Measurements from ENCODE around the gene TENM4. TPM values are rescaled to one million over a fixed set of nuclear protein-coding genes. Genes with fewer than 3 reads are reported as not detected.

TENM4 gene
- total and polyA plus RNA-seq, 2 of the 8 experiments (the other 6 are each of a cell fraction or from before 2014, with no cell fraction given) = 3.5 to 7.2 TPM

GRCh38 chr11:78744202-78744601, 696.6 kb downstream of the TENM4 start:
- Histone ChIP-seq H4K5ac (ENCODE audit: insufficient read length, low read depth, low read length) (no peak overlapping the region), H3K4me1 (replicated peaks in 1 of 4; ENCODE audit: control insufficient read depth in 3 of 4, insufficient read depth in 4 of 4, low read length in 3 of 4) (no peaks in the 10 kb centered on the region), H3K79me1 (ENCODE audit: low read depth, low read length) (no peaks in the 10 kb centered on the region), H3K27ac (ENCODE audit: low read depth, low read length) (no peak overlapping the region), H3K9ac (replicated peaks in 1 of 4; ENCODE audit: extremely low read depth in 1 of 4, low read depth in 3 of 4, low read length in 3 of 4) (no peak overlapping the region), H3K23me2 (ENCODE audit: low read depth, low read length) (no peaks in the 10 kb centered on the region; the same call in 1 of the 2 replicates), H4K8ac (ENCODE audit: extremely low read depth, insufficient read depth, low read length) (no peak overlapping the region), H3K23ac (ENCODE audit: insufficient read length) (no peak overlapping the region), H2BK5ac (ENCODE audit: low read depth, low read length) (no peak overlapping the region), H2AK5ac (ENCODE audit: low read depth, low read length) (no peak overlapping the region), H3K4ac (replicated peaks; ENCODE audit: insufficient read length, low read depth, low read length) (no peak overlapping the region), H3K18ac (ENCODE audit: extremely low read depth, low read length) (no peak overlapping the region), H4K20me1 (replicated peaks in 1 of 2; ENCODE audit: control insufficient read depth in 1 of 2, insufficient read depth in 2 of 2, low read length in 2 of 2) (no peaks in the 10 kb centered on the region), H3K56ac (replicated peaks; ENCODE audit: insufficient read length, low read depth, low read length) (no peak overlapping the region), H2BK120ac (replicated peaks; ENCODE audit: low read depth, low read length) (no peak overlapping the region), H3K79me2 (ENCODE audit: control insufficient read depth in 1 of 2, insufficient read depth in 2 of 2, low read length in 2 of 2) (no peaks in the 10 kb centered on the region), H3K9me3 (ENCODE audit: insufficient read depth in 2 of 2, low read depth in 1 of 2, low read length in 1 of 2) (no peaks in the 10 kb centered on the region), H3K27me3 (replicated peaks in 1 of 4; ENCODE audit: control insufficient read depth in 3 of 4, extremely low read depth in 1 of 4, insufficient read depth in 3 of 4, low read length in 3 of 4) (no peaks in the 10 kb centered on the region; a peak in 1 of 7 replicates), H2BK12ac (ENCODE audit: low read depth, low read length) (no peak overlapping the region), H2AFZ (ENCODE audit: low read length) (no peak overlapping the region), H3K4me2 (ENCODE audit: insufficient read depth in 1 of 2, low read depth in 2 of 2, low read length in 2 of 2) (no peak overlapping the region), H4K91ac (replicated peaks; ENCODE audit: insufficient read length, low read length) (no peak overlapping the region), H3K36me3 (ENCODE audit: control insufficient read depth in 2 of 4, insufficient read depth in 4 of 4, low read length in 3 of 4) (no peaks in the 10 kb centered on the region), H2BK15ac (ENCODE audit: low read length) (no peak overlapping the region), H2BK20ac (ENCODE audit: low read length) (no peak overlapping the region), H3K4me3 (ENCODE audit: extremely low read depth in 1 of 4, insufficient read depth in 2 of 4, low read depth in 3 of 4, low read length in 4 of 4) (no peak overlapping the region), H3K14ac (ENCODE audit: insufficient read length) (no peak overlapping the region)
- WGBS, 2 experiments (ENCODE audit: extremely low coverage in 1 of 2, insufficient coverage in 1 of 2, insufficient read length in 1 of 2, insufficient replicate concordance in 2 of 2, low coverage in 1 of 2, low lambda C conversion rate in 2 of 2, missing lambda C conversion rate in 1 of 2) = 92% methylated on average over 6 of the region's 6 CpGs; no CpG with 5 or more reads in 1 of the 2 experiments
- no peak for DNase-seq (ENCODE audit: low read depth in 1 of 2, low spot score in 2 of 2)
- no peak for FAIRE-seq
- TF ChIP-seq RNF2 (IDR thresholded peaks at IDR 0.05; ENCODE audit: borderline replicate concordance, low read depth, low read length, missing control alignments, poor library complexity, severe bottlenecking) (no peak), GABPA (IDR thresholded peaks at IDR 0.05; ENCODE audit: borderline replicate concordance, insufficient read depth, low read length) (no peak), PHF8 (conservative IDR thresholded peaks at IDR 0.05; ENCODE audit: low read depth, low read length) (no peak), SP4 (IDR thresholded peaks at IDR 0.05; ENCODE audit: low read length) (no peak), TCF12 (IDR thresholded peaks at IDR 0.05; ENCODE audit: low read depth, low read length) (no peak), JUND (IDR thresholded peaks at IDR 0.05; ENCODE audit: low read length) (no peak), POU5F1 (IDR thresholded peaks at IDR 0.05; ENCODE audit: low read depth, low read length) (no peak), NANOG (IDR thresholded peaks at IDR 0.05; ENCODE audit: insufficient read depth, low read depth, low read length, poor library complexity, severe bottlenecking) (no peak), TAF1 (IDR thresholded peaks at IDR 0.05; ENCODE audit: low read depth, low read length) (no peak)
- POLR2A ChIA-PET (ENCODE audit: partially characterized antibody) = no interaction called here
- CTCF ChIA-PET (ENCODE audit: partially characterized antibody) = interaction anchor here (0.9 to 1.6 kb wide), 2 partner anchors 29 to 54 kb away, joined by 4 to 11 read pairs; no protein-coding TSS in a partner anchor
